HG02870 (cell line): ENCODE data around the gene RAB33B.
"Not testable (repeated sequence)": the region's sequence is repeated elsewhere in the genome, so short reads cannot be mapped to it uniquely, and the experiment has no call there.

Experiments
- ATAC-seq: cut with Tn5 transposase; IDR thresholded peaks from one replicate; pipeline ENCODE4 v1.9.1; 2021; ENCODE audit warnings: mild to moderate bottlenecking, moderate library complexity; ENCODE audit not compliant: unreplicated experiment

Gene RAB33B

GRCh38 chr4:139454111-139455045 lies at the start of gene RAB33B:
TSS of gene RAB33B (plus strand) at chr4:139454121. CDS start at chr4:139454196, 75 bp downstream.
- ATAC-seq = no peak

- no peak for ATAC-seq
These were observed 43.6 kb upstream of the RAB33B start for GRCh38 chr4:139410312-139410711.

GRCh38 chr4:139414671-139415210 lies 39.2 kb upstream of the RAB33B start:
- not testable (repeated sequence) for ATAC-seq

GRCh38 chr4:139416073-139416673 lies 37.7 kb upstream of the RAB33B start:
- ATAC-seq = no peak

- ATAC-seq = no peak
These were observed 34.5 kb upstream of the RAB33B start for GRCh38 chr4:139419388-139419914.

- no peak for ATAC-seq
These were observed 33.3 kb upstream of the RAB33B start for GRCh38 chr4:139420652-139421051.

GRCh38 chr4:139436122-139436521 lies 17.8 kb upstream of the RAB33B start:
- no peak for ATAC-seq

GRCh38 chr4:139438141-139438540 lies 15.8 kb upstream of the RAB33B start:
- no peak for ATAC-seq

GRCh38 chr4:139441029-139441428 lies 12.9 kb upstream of the RAB33B start:
- no peak for ATAC-seq

- ATAC-seq = no peak
These were observed 10.3 kb upstream of the RAB33B start for GRCh38 chr4:139443661-139444060.

GRCh38 chr4:139444881-139445280 lies 9.0 kb upstream of the RAB33B start:
- not testable (repeated sequence) for ATAC-seq

GRCh38 chr4:139447078-139447477 lies 6.8 kb upstream of the RAB33B start:
- not testable (repeated sequence) for ATAC-seq

- ATAC-seq = no peak
These were observed 3.3 kb upstream of the RAB33B start for GRCh38 chr4:139450586-139450985.

- no peak for ATAC-seq
These were observed 1.9 kb upstream of the RAB33B start for GRCh38 chr4:139451997-139452396.

GRCh38 chr4:139453041-139453370 lies 915 bp upstream of the RAB33B start:
- peak; percentile 48 for ATAC-seq

GRCh38 chr4:139453371-139454110 lies 380 bp upstream of the RAB33B start:
- ATAC-seq = peak; percentile 85

- no peak for ATAC-seq
These were observed 1.2 kb downstream of the RAB33B start for GRCh38 chr4:139455126-139455538.

GRCh38 chr4:139457318-139457717 lies 3.4 kb downstream of the RAB33B start:
- ATAC-seq = no peak

- no peak for ATAC-seq
These were observed 4.6 kb downstream of the RAB33B start for GRCh38 chr4:139458543-139458942.

GRCh38 chr4:139458999-139459398 lies 5.1 kb downstream of the RAB33B start:
- ATAC-seq = no peak

GRCh38 chr4:139460565-139460964 lies 6.6 kb downstream of the RAB33B start:
- ATAC-seq = no peak
